SK-N-SH (cell line): ENCODE data around the gene COL17A1. TPM values are rescaled to one million over a fixed set of nuclear protein-coding genes. Genes with fewer than 3 reads are reported as not detected.

ENCODE experiments used
- CTCF ChIA-PET: fragments of 300-600, 350-600 bp; formaldehyde crosslinking; extraction: SDS; loops from one replicate; lab custom pipeline; 2021; lab: Yijun Ruan, JAX
- POLR2A ChIA-PET: fragments of 350-600 bp; sonication (Branson Sonifier 250); formaldehyde crosslinking; extraction: SDS; loops from one replicate; lab custom pipeline; 2020; ENCODE audit warnings: antibody characterized with exemption, inconsistent platforms; lab: Yijun Ruan, JAX
- DNase-seq: peaks from one replicate; pipeline ENCODE4 v3.0.0; 2012
- H2AFZ ChIP-seq: fragments of 200-600 bp; sonication (generic); 2 replicates; pipeline ENCODE4 v1.8.1; 2016; ENCODE audit warnings: antibody characterized with exemption, mild to moderate bottlenecking, low read depth
- H3F3A ChIP-seq: fragments of 200-600 bp; sonication (generic); replicated peaks from 2 replicates; pipeline ENCODE3; 2016; ENCODE audit warnings: antibody characterized with exemption, mild to moderate bottlenecking; ENCODE audit not compliant: insufficient read depth
- H3K27ac ChIP-seq, 2 experiments: fragments of 200-500 bp in 1 of 2; fragments of 200-600 bp in 1 of 2; sonication (Bioruptor generic) in 1 of 2; sonication (generic), shearing (Covaris generic) in 1 of 2; 2 replicates each; pipeline versions ENCODE4 v1.5.1 to v1.6.1; 2014 to 2016; ENCODE audit warnings: low read depth in 2 of 2, inconsistent platforms in 1 of 2, low read length in 1 of 2, mild to moderate bottlenecking in 1 of 2, mixed read lengths in 1 of 2
- H3K27me3 ChIP-seq: fragments of 200-600 bp; sonication (generic), shearing (Covaris generic); 2 replicates; pipeline ENCODE4 v1.6.1; 2016; ENCODE audit warnings: mixed run types; ENCODE audit not compliant: insufficient read depth
- H3K36me3 ChIP-seq, 2 experiments: fragments of 200-500 bp in 1 of 2; fragments of 200-600 bp in 1 of 2; sonication (Bioruptor generic) in 1 of 2; sonication (generic) in 1 of 2; replicated peaks in 1 of 2; 2 replicates each; pipeline versions ENCODE3 to v1.5.1; 2014 to 2016; ENCODE audit warnings: low read length in 1 of 2, mild to moderate bottlenecking in 1 of 2; ENCODE audit not compliant: insufficient read depth in 2 of 2, control insufficient read depth in 1 of 2
- H3K4me1 ChIP-seq, 2 experiments: fragments of 200-500 bp in 1 of 2; fragments of 200-600 bp in 1 of 2; sonication (Bioruptor generic) in 1 of 2; sonication (generic), shearing (Covaris generic) in 1 of 2; 2 replicates each; pipeline versions ENCODE4 v1.5.1 to v1.6.1; 2014 to 2016; ENCODE audit warnings: low read depth in 1 of 2, low read length in 1 of 2, mixed run types in 1 of 2; ENCODE audit not compliant: insufficient read depth in 2 of 2, control insufficient read depth in 1 of 2
- H3K4me2 ChIP-seq: fragments of 200-600 bp; sonication (generic), shearing (Covaris generic); 2 replicates; pipeline ENCODE4 v1.6.1; 2017; ENCODE audit warnings: mixed run types
- H3K4me3 ChIP-seq, 2 experiments: fragments of 200-500 bp in 1 of 2; fragments of 200-600 bp in 1 of 2; sonication (Bioruptor generic) in 1 of 2; sonication (generic), shearing (Covaris generic) in 1 of 2; 2 replicates each; pipeline versions ENCODE4 v1.5.1 to v1.8.1; 2014 to 2016; ENCODE audit warnings: low read depth in 2 of 2, inconsistent platforms in 1 of 2, low read length in 1 of 2, mild to moderate bottlenecking in 1 of 2, mixed read lengths in 1 of 2, moderate library complexity in 1 of 2
- H3K79me2 ChIP-seq: fragments of 200-600 bp; sonication (generic); 2 replicates; pipeline ENCODE4 v1.8.1; 2017; ENCODE audit warnings: mild to moderate bottlenecking; ENCODE audit not compliant: insufficient read depth
- H3K9ac ChIP-seq: fragments of 200-600 bp; sonication (generic); 2 replicates; pipeline ENCODE4 v1.6.1; 2017; ENCODE audit warnings: mixed run types
- H3K9me2 ChIP-seq: fragments of 200-600 bp; sonication (generic); 2 replicates; pipeline ENCODE4 v1.6.1; 2017; ENCODE audit warnings: mixed run types
- H3K9me3 ChIP-seq: fragments of 200-600 bp; sonication (generic); 2 replicates; pipeline ENCODE4 v1.6.1; 2017; ENCODE audit warnings: mixed run types, mild to moderate bottlenecking, moderate library complexity
- H4K20me1 ChIP-seq: fragments of 200-600 bp; sonication (generic); 2 replicates; pipeline ENCODE4 v1.6.1; 2017; ENCODE audit warnings: mild to moderate bottlenecking, mixed run types; ENCODE audit not compliant: insufficient read depth
- EZH2phosphoT487 ChIP-seq: fragments of 200-600 bp; sonication (generic); IDR thresholded peaks from 2 replicates; pipeline ENCODE4 v1.6.1; 2017; ENCODE audit warnings: low read depth, mixed run types, mild to moderate bottlenecking, antibody characterized with exemption, moderate library complexity, borderline replicate concordance
- RCOR1 ChIP-seq: fragments of 150-350 bp; IDR thresholded peaks from 2 replicates; pipeline ENCODE4 v1.6.1; 2017; ENCODE audit warnings: antibody characterized with exemption, low read length
- TCF12 ChIP-seq: IDR thresholded peaks from 2 replicates; pipeline ENCODE4 v1.4.0; 2012
- TEAD4 ChIP-seq: IDR thresholded peaks from 2 replicates; pipeline ENCODE4 v1.4.0; 2012; ENCODE audit warnings: mild to moderate bottlenecking, borderline replicate concordance; ENCODE audit not compliant: insufficient read depth
- WGBS: methylation state at CpG from one replicate; pipeline ENCODE4 v1.1.6; 2017; ENCODE audit warnings: low lambda C conversion rate; 5-methylcytosine and 5-hydroxymethylcytosine counted together
- polyA plus RNA-seq, 3 experiments: library from polyadenylated mRNA; depleted of rRNA; stranded (reverse); fragments of >200 nt; gene quantifications; 2 replicates each; pipeline ENCODE4 v1.2.3, GENCODE V29; 2012
- TF ChIP-seq, protein P1 (sequence below): IDR thresholded peaks from 2 replicates; pipeline ENCODE4 v1.4.0; 2012; ENCODE audit warnings: low read depth
- TF ChIP-seq, protein P2 (sequence below): fragments of 150-350 bp; IDR thresholded peaks from 2 replicates; pipeline ENCODE4 v1.6.1; 2017; ENCODE audit warnings: antibody characterized with exemption, low read length, low read depth, borderline replicate concordance
- TF ChIP-seq, protein P3 (sequence below): fragments of 200-600 bp; sonication (generic); IDR thresholded peaks from 2 replicates; pipeline ENCODE4 v1.6.1; 2017; ENCODE audit warnings: antibody characterized with exemption, mild to moderate bottlenecking, moderate library complexity
- TF ChIP-seq, protein P4 (sequence below): IDR thresholded peaks from 2 replicates; pipeline ENCODE4 v1.4.0; 2012; ENCODE audit warnings: low read depth, borderline replicate concordance
- TF ChIP-seq, protein P5 (sequence below): IDR thresholded peaks from 2 replicates; pipeline ENCODE4 v1.4.0; 2012; ENCODE audit warnings: low read depth, borderline replicate concordance
- TF ChIP-seq, protein P6 (sequence below): IDR thresholded peaks from 2 replicates; pipeline ENCODE4; 2012

Gene COL17A1
- polyA plus RNA-seq, 1 of the 3 experiments (the other 2 are of a cell fraction), result 0.12 TPM

DNA sequence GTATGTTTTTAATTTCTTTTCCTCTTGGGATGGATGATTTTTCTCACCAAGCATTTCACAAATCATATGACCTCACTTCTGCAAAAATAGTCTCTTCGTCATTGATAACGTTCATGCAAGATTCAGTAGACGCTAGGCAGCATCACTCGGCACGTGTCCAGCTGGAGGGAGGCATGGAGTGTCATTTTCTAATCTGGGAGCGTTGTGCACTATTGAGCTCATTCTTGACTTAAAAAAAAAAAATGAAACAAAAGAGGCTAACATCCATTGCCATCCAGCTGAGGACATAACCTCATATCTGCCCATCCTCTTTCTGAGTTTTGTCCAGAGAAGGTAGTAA lies 56.2 kb downstream of the COL17A1 start:
- DNase-seq, result no peak
- Histone ChIP-seq H3K27ac (no peak overlapping the region), H2AFZ (no peak overlapping the region), H3K4me2 (no peak overlapping the region), H3K9ac (no peak overlapping the region), H3K9me2 (no peaks in the 10 kb centered on the region), H3K27me3 (no peaks in the 10 kb centered on the region), H4K20me1 (no peaks in the 10 kb centered on the region), H3K4me3 (no peak overlapping the region)
- 96% methylated on average over 6 of the region's 6 CpGs for WGBS
- ChIA-PET CTCF (interaction anchor here (0.7 to 1.5 kb wide), 4 partner anchors 15 to 102 kb away, joined by 3 to 6 read pairs (median 4); no protein-coding TSS in a partner anchor), POLR2A (no interaction called here)
- TF ChIP-seq RCOR1, result no peak
- TF ChIP-seq, protein P1, sequence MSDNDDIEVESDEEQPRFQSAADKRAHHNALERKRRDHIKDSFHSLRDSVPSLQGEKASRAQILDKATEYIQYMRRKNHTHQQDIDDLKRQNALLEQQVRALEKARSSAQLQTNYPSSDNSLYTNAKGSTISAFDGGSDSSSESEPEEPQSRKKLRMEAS, result no peak
- TF ChIP-seq, protein P2, sequence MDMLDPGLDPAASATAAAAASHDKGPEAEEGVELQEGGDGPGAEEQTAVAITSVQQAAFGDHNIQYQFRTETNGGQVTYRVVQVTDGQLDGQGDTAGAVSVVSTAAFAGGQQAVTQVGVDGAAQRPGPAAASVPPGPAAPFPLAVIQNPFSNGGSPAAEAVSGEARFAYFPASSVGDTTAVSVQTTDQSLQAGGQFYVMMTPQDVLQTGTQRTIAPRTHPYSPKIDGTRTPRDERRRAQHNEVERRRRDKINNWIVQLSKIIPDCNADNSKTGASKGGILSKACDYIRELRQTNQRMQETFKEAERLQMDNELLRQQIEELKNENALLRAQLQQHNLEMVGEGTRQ, result no peak
- no peak for TF ChIP-seq EZH2phosphoT487
- TF ChIP-seq, all 33 proteins: peak for 0
- Histone ChIP-seq H3K4me1 (no peaks in the 10 kb centered on the region; a peak in 1 of 4 replicates), H3K36me3 (peaks cover 43 to 44% of the 10 kb centered on the region in 2 experiments), H3K9me3 (no peaks in the 10 kb centered on the region), H3F3A (peaks cover 7% of the 10 kb centered on the region), H3K79me2 (no peaks in the 10 kb centered on the region)

DNA sequence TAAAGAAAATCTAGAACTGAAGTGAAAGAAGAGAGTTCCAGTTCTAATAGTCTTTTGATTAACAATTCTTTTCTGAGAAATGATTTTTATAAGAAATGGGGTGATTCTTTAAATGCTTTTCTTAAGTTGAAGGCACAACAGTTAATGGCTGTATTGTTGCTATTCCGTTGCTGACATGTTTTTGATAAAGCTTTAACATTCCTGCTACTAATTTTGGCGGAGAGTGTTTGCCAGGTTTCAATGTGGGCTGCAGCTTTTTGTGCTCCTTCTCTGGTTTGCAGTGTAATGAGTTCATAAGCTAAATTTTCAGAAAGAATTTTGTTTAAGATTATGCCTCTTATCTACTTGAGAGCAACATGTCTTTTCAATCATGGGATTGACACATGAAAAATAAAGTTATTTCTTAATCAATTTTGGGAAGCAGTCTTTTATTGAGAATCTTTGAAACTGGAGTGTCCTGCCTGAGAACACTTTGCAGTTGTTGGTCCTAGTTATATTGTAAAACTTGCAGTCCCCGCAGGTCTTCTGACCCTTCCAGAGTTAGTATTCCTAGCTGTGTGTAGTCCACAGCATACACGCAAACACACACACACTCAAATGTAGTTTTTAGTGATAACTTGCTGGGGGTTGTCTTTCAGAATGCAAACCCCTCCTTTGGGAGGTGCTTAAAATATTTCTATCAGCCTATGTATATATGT lies 56.7 kb downstream of the COL17A1 start:
- POLR2A ChIA-PET, result no interaction called here
- H3K27ac ChIP-seq, result no peak overlapping the region
- H3K4me2 ChIP-seq, result no peak overlapping the region
- peaks cover 7% of the 10 kb centered on the region for H3F3A ChIP-seq
- no peaks in the 10 kb centered on the region for H3K9me3 ChIP-seq
- no peaks in the 10 kb centered on the region for H3K27me3 ChIP-seq
- no peaks in the 10 kb centered on the region; a peak in 1 of 4 replicates for H3K4me1 ChIP-seq
- WGBS, result 94% methylated on average over 4 of the region's 4 CpGs
- no peak overlapping the region for H3K9ac ChIP-seq
- TF ChIP-seq, protein P3, sequence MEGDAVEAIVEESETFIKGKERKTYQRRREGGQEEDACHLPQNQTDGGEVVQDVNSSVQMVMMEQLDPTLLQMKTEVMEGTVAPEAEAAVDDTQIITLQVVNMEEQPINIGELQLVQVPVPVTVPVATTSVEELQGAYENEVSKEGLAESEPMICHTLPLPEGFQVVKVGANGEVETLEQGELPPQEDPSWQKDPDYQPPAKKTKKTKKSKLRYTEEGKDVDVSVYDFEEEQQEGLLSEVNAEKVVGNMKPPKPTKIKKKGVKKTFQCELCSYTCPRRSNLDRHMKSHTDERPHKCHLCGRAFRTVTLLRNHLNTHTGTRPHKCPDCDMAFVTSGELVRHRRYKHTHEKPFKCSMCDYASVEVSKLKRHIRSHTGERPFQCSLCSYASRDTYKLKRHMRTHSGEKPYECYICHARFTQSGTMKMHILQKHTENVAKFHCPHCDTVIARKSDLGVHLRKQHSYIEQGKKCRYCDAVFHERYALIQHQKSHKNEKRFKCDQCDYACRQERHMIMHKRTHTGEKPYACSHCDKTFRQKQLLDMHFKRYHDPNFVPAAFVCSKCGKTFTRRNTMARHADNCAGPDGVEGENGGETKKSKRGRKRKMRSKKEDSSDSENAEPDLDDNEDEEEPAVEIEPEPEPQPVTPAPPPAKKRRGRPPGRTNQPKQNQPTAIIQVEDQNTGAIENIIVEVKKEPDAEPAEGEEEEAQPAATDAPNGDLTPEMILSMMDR, result no peak
- TF ChIP-seq, protein P4, sequence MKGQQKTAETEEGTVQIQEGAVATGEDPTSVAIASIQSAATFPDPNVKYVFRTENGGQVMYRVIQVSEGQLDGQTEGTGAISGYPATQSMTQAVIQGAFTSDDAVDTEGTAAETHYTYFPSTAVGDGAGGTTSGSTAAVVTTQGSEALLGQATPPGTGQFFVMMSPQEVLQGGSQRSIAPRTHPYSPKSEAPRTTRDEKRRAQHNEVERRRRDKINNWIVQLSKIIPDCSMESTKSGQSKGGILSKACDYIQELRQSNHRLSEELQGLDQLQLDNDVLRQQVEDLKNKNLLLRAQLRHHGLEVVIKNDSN, result no peak
- TF ChIP-seq, protein P5, sequence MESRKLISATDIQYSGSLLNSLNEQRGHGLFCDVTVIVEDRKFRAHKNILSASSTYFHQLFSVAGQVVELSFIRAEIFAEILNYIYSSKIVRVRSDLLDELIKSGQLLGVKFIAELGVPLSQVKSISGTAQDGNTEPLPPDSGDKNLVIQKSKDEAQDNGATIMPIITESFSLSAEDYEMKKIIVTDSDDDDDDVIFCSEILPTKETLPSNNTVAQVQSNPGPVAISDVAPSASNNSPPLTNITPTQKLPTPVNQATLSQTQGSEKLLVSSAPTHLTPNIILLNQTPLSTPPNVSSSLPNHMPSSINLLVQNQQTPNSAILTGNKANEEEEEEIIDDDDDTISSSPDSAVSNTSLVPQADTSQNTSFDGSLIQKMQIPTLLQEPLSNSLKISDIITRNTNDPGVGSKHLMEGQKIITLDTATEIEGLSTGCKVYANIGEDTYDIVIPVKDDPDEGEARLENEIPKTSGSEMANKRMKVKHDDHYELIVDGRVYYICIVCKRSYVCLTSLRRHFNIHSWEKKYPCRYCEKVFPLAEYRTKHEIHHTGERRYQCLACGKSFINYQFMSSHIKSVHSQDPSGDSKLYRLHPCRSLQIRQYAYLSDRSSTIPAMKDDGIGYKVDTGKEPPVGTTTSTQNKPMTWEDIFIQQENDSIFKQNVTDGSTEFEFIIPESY, result no peak
- TF ChIP-seq, protein P6, sequence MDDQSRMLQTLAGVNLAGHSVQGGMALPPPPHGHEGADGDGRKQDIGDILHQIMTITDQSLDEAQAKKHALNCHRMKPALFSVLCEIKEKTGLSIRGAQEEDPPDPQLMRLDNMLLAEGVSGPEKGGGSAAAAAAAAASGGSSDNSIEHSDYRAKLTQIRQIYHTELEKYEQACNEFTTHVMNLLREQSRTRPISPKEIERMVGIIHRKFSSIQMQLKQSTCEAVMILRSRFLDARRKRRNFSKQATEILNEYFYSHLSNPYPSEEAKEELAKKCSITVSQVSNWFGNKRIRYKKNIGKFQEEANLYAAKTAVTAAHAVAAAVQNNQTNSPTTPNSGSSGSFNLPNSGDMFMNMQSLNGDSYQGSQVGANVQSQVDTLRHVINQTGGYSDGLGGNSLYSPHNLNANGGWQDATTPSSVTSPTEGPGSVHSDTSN, result no peak
- TF ChIP-seq TCF12, result no peak
- no peak for TF ChIP-seq TEAD4
- TF ChIP-seq, all 33 proteins: peak for 0
- no peaks in the 10 kb centered on the region for H3K9me2 ChIP-seq
- H3K36me3 ChIP-seq, result peaks cover 44 to 47% of the 10 kb centered on the region in 2 experiments
- H3K4me3 ChIP-seq, result no peak overlapping the region
- DNase-seq, result no peak
- no peak overlapping the region for H2AFZ ChIP-seq
- H4K20me1 ChIP-seq, result no peaks in the 10 kb centered on the region
- CTCF ChIA-PET, result interaction anchor here (0.7 to 1.7 kb wide), 11 partner anchors 11 to 144 kb away, joined by 3 to 6 read pairs (median 3); partner anchors contain the start of gene SFR1
- H3K79me2 ChIP-seq, result no peaks in the 10 kb centered on the region
